Measurements from ENCODE around the gene ATP8B4.

ATP8B4 gene

GRCh38 chr15:49887659-49888322 is 231.2 kb downstream of the ATP8B4 start:
- no peak for DNase-seq

- no peak for DNase-seq
Measured at GRCh38 chr15:49883121-49883520, 235.9 kb downstream of the ATP8B4 start.

GRCh38 chr15:49881866-49882265 is 237.2 kb downstream of the ATP8B4 start:
- DNase-seq, result no peak

DNA sequence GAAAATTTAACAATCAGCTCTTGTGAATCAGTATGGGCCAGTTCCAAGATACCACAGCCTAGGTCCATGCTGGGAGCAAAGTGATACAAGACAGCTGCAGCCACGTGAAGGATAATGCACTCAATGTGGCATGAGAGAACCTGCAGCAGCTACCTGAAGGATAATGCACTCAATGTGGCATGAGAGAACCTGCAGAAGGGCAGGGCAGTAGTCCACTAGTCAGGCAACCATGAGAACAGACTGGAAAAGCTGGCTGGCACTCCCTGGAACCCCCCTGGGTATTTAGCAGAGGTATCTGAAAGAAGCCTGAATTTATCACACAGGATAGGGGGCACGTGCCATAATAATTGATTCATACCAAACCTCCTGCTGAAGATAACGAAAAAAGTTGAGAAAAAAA is 237.6 kb downstream of the ATP8B4 start:
- DNase-seq, result no peak

- DNase-seq, result no peak
Measured at GRCh38 chr15:49877873-49878521, 241.0 kb downstream of the ATP8B4 start.

DNA sequence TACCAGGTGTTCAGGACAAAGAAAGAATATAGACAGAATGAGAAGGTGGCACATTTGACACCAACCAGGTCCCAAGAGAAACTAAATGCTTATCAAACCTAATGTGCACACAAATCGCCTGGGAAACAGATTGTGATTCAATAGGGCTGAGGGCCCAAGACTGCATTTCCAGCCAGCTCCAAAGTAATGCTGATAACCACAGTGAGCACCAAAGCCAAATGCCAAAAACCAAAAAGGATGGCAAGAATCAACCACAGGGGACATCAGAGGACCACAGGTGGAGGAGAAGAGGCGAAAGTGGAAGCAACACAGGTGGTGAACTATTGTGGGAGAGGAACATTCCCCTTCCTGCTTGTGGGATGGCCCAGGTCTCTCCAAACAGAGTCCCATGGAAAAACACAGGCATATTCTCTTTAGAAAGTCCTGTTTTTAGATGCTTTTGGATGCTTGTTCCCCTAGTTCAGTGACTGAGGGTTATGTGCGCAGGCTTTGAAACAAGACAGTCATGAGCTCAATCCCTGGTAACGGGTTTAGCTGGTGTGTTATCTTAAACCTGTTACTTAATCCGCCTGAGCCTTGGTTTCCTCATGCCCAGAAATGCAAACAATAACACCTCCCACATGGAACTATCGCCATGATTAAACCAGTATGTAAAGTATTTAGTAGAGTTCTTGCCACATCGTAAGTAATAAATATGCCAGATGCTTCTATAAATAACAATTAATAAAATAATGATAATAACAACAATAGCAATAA is 241.7 kb downstream of the ATP8B4 start:
- DNase-seq, result no peak

DNA sequence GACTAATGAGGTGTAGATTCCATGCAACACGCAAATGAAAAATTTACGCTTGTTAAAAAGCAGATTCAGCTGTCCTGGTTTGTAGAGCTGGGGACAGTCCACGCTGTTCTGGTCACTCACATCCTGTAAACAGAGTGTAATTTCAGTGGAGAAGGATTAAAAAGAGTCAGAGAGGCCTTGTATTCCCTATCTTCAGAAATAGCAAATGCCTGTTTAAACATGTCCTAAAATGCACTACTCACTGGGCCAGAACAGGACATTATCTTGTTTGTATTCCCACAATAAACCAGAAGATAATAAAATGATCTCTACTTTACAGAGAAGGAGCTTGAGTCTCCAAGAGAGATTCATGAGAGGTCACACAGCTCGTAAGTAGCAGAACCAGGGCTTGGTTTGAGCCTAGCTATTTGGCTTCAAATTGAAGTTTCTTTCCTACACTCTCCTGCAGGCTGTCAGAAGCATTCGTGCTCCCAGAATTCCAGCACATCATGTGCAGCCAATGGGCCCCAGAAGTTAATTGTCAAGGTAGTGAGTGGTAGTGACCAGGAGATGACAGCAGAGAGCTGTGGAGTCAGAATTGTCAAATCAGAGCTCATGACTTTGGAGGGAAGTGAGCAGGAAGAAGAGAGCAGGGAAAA is 242.5 kb downstream of the ATP8B4 start:
- no peak for DNase-seq

DNA sequence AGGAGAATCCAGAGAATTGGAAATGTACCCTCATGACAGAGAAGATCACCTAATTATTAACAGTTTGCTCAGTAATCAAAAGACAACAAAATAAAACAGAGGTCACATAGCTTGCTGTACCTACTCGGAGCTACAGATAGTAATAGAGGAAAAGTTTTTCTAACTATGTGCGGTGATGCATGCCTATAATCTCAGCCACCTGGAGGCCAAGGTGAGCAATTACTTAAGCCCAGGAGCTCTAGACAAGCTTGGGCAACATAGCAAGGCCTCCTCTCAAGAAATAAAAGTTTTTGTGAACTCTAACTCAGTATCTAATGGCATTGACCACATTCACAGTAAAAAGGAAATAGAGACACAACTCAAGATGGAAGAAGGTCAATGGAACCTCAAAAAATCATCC is 243.6 kb downstream of the ATP8B4 start:
- DNase-seq, result no peak

DNA sequence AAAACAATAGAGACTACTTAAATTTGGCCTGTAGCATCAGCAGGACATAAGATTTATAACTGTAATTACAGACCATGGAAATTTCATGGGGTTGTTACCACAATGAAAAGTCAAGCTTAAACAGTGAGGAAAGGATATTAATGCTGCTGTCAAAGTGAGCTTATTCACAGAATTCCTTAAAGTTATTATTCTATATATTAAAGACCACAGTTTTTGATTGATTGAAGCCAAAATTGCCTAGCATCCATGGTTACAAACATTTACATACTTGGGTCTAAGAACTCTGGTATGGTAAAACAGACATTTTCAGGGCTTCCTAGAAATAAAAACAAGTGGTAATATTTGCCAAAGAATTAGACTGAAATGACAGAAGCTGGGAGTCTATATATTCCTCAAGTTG is 248.6 kb downstream of the ATP8B4 start:
- no peak for DNase-seq

DNA sequence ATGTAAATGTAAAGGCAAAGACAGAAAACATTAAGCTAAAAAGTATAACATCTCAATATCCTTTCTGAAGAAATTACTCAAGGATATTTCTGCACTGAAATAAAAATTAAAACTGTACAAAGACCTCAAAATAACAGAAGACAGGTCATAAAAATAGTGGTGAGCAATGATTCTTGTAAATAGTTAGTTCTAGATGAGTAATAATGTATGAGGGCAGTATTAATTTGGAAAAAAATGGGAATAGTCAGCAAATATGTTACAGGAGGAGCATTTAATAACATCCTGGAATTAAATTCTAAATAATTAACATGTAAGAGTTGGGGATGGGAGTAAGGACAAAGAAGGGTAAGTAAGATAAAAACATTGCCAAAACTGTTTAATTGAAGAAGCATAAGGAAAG is 250.7 kb downstream of the ATP8B4 start:
- no peak for DNase-seq

- no peak for DNase-seq
Measured at GRCh38 chr15:49865925-49866757, 252.9 kb downstream of the ATP8B4 start.

DNA sequence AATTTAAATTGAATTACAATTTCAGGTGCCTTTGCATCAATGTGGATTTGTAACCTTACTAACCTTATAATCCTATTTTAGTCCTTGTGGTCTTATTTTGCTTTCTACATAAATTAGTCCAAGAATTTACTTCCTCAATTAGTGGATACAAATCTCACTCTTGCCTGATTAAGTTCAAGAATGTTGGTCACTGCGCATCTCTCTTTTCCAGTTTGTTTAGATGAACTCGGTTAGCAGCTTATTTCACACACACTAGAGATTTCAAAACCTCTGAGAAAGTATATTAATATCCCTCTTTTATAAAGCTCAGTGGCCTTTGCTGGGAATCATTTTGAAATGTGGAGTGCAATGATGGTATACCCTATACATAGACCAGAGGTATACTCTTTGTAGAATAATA is 254.8 kb downstream of the ATP8B4 start:
- DNase-seq, result no peak

GRCh38 chr15:49863431-49864224 is 255.4 kb downstream of the ATP8B4 start:
- DNase-seq, result no peak

DNA sequence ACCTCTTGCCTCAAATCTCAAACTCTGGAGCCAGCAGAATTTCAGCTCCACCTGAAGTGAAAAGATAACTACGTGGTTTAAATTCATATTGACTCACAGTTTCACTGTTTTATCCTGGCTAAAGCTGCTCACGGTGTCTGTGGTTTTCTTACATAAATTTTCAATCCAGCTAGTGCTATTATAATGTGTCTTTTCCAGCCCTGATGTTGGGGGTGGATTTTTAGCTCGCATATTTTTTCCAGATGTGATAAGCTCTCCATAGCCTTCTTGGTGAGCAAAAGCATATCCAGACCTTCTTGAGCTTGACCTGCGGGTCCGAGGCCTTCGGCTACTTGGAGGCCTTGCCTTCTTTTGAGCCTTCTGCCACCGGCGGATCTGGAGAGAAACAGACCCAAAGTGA is 258.9 kb downstream of the ATP8B4 start:
- no peak for DNase-seq

- no peak for DNase-seq
Measured at GRCh38 chr15:49857496-49858475, 261.2 kb downstream of the ATP8B4 start.

- no peak for DNase-seq
Measured at GRCh38 chr15:49855917-49856637, 263.0 kb downstream of the ATP8B4 start.

DNA sequence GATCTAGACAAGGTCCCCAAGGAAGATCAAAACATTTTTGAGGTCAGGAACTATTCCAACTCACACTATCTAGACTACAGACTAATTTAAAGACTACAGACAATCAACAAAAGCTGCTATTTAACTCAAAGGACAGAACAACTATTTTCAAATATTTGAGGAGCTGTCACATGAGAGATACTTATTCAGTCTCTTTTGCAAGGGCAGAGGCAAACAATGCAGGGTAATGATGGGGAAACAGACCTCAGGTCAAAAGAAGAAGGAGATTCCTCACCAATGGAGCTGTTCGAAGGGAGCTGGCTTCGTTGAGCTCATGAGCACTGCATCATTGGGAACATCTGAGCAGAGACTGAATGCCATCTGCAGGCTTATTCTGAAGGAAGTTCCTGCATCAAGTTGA is 266.3 kb downstream of the ATP8B4 start:
- no peak for DNase-seq

- DNase-seq, result no peak
Measured at GRCh38 chr15:49848807-49849206, 270.2 kb downstream of the ATP8B4 start.

- DNase-seq, result no peak
Measured at GRCh38 chr15:49848282-49848724, 270.7 kb downstream of the ATP8B4 start.
